Measurements from ENCODE around the gene GRAMD2A.

Gene GRAMD2A

GRCh38 chr15:72197460-72198355 lies at the start of gene GRAMD2A:
TSS of gene GRAMD2A (minus strand) at chr15:72197787.
- no peak for DNase-seq (ENCODE audit: low spot score)

DNA sequence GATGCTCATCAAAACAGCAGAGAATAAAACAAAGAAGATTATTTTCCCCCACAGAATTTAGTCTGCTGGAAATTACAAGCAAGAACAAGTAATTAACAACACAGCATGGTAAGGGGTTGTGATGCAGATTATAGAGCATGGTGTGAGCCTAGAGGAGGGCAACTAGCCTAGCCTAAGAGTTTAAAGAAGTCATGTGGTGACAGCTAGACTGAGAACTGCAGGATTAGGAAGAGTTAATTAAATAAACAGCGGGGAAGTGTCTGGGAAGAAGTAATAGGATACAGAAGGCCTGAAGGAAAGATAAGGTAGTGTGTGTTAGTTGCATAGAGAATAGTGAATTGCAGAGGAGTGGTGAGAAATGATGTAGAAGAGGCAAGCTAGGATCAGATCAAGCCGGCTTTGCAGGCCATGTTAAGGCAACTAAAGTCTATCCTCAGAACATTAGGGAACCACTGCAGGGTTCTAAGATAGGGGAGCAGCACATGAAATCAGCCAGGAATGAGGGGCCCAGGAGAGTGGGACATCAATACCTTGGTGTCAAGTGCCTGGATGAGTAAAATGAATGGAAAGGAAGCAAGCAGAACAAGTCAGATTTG lies 45.3 kb upstream of the GRAMD2A start:
- no peak for DNase-seq (ENCODE audit: low spot score)

GRCh38 chr15:72239652-72240051 lies 42.1 kb upstream of the GRAMD2A start:
- DNase-seq (ENCODE audit: low spot score) = no peak

DNA sequence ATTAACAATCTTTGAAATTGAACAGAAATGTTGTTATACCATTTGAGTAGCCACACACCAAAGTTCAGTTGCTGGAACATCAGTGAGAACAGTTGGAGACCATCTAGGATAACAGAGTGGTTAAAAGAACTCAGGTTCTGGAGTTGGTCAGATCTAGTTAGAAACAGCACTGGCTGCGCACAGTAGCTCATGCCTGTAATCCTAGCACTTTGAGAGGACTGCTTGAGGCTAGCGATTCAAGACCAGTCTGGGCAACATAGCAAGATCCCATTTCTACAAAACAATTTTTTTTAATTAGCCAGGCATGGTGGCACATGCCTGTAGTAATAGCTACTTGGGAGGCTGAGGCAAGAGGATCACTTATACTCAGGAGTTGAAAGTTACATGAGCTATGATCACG lies 41.0 kb upstream of the GRAMD2A start:
- no peak for DNase-seq (ENCODE audit: low spot score)

DNA sequence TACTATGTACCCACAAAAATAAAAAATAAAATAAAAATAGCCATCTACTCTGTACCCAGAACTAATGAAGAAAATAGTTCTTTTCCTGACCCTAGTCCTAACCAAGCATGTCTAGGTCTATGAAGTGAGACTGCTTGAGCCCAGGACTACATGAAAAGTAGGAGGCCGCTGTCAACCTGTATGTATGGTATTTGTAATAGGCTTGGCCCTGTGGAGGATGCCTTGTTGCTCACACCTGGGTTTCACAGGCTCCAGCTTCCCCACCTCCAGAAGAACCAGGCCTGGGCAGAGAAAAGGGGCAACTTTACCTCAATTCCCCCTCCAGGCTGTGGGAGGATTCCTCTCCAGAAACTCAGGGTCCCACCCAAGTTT lies 40.3 kb upstream of the GRAMD2A start:
- no peak for DNase-seq (ENCODE audit: low spot score)

DNA sequence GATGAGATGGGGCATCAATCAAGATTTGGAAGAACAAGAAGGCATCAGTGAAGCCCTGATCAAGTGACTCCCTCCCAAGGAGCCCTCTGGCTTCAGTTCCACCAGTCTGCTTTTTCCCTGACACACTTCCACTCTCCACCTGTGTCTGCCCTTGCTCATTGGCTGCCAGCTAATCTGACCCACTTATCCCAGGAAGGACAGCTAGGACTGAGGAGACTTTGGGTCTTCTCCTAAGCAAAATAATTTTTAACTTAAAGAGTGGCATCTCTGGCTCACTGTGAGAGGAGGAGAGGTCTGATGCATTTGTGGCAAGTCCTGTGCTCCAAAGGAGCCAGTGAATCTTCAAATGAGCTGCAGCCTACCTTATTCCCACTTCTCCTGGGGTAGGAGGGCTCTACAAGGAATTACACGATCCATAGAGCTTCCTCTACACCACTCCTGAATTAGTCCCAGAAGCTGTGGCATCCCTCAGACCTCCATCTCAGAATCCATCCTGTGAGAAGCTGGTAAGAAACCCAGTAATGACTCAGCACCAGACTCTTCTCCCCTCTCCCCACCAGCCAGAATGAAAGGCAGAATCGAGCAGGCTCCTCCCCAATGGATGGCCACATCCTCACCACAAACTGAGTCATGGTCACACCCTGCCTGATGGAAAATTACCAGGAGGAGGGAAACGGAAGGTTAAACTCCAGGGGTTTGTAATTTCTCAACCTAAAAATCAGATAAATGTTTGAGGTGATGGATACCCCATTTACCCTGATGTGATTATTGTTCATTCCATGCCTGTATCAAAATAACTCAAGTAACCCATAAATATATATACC lies 39.7 kb upstream of the GRAMD2A start:
- peak; percentile 74 for DNase-seq (ENCODE audit: low spot score)

DNA sequence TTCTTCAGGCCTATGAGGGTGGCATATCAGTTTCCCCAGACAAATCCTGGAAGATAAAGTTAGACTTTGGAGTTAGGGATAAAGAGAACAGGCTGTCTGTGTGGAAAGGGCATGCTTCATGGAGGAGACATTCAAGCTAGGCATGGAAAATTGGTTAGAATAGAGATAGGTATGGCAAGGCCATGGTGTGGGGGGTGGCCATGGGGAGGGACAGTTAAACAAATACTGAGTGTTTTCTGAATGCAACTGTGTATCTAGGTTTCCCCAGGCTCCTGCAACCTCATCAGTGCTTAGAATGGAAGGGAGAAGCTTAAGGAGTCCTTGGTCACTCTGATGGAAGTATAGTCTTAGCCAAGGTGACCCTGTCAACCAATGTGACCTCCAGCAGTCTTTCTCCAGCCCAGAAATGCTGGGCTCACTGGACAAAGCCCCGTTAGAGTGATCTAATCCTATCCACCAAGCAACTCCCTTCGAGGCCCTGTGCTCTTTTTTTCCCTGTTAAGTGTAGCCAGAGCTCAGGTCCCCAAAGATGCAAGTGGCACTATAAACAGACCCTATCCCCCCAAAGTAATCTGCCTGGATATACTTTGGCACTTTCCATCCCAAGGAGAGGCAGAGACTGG lies 38.9 kb upstream of the GRAMD2A start:
- DNase-seq (ENCODE audit: low spot score) = no peak

- no peak for DNase-seq (ENCODE audit: low spot score)
Measured at GRCh38 chr15:72235298-72235697, 37.7 kb upstream of the GRAMD2A start.

DNA sequence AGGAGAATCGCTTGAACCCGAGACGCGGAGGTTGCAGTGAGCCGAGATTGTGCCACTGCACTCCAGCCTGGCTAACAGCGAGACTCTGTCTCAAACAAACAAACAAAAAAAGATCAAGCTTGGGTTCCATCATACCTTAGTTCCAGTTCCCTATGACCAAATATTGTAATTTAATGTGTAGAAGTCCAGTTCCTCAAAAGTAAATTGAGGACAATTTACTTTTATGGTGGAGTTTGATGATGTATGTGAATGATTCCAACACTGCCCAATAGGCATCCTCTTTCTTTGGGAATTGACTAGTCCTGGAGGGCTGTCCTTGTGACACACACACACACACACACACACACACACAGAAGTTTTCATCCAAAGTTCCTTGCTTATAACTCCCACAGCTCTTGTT lies 36.2 kb upstream of the GRAMD2A start:
- no peak for DNase-seq (ENCODE audit: low spot score)

DNA sequence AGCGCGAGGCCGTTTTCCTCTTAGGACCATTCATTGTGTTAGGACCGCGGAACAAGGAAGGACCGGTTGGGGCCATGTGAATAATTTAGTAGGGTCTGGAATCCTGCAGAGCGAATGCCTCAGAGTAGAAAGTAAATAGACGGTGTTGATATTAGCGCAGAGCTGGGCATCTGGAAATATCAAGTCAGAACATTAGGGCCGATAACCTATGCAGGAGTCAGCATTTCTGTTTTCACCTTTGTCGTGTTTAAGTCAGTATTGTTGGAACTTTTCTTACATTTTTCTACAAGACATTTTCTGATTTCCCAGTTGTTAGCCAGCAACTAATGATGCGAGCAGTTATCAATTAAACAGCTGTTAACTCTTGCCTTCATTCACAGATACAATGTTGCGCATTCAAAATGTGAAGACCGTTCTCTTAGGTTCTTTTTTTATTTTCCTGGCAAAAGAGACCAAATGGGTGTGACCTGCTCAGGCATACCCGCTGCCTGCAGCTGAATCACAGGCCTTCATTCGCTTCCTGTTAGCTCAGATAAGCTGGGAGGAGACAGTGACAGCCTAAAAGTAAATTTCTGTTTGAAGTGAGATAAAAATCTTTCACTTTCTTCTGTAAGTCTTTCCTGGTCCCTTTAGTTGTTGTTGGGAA lies 34.4 kb upstream of the GRAMD2A start:
- DNase-seq (ENCODE audit: low spot score) = peak; percentile 81

DNA sequence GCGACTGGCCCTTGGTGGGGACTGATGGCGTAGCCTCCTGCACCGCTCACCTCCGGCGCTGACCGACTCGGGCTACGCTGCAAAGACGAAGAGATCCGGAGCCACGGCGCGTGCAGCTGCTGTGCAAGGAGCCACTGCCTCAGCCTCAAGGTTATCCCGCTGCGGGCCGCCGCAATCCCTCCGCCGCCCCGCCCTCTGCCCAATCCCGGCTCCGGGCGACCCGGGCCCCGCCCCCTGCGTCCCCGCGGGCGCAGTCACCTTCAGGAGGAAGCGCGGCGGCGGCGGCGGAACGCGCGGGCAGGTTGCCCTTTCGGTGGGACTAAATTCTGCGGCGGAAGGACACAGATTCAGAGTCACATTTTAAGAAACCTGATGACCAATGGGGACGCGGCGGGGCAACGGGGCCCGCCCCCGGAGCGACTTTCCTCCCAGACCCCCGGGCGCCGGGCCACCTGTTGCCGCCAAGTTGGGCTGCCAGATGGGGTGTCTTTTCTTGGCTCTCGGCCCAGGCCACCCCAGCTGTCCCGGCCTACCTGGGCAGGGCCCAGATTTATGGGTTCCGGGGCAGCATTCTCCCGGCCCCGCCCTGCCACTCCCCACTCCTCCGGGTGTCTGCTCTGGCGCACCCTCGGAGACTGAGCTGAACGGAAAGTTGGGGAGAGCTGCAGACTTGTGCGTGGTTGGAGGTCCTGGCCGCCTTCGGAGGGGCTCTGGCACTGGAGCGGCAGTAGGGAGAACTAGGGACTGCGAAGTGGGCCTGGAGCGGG lies 33.7 kb upstream of the GRAMD2A start, which contains the start of gene PKM:
Gene PKM (minus strand): TSS at position 125 of the 767 bp plus-strand sequence. CDS start 12,093 bp downstream, outside the sequence.
- DNase-seq (ENCODE audit: low spot score) = peak; percentile 97

- peak; percentile 57 for DNase-seq (ENCODE audit: low spot score)
Measured at GRCh38 chr15:72230197-72231065, 32.8 kb upstream of the GRAMD2A start.

DNA sequence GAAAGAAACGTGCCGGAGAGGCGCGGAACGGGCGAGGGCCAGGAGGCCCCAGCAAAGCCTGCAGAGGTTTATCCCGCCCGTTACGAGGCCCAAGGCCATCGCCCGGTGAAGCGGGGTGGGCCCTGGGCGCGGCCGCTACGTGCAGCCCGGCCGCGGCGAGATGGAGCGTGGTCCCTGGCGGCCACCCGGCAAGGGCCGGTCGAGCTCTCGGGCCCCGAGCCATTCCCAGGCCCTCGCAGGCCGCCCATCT lies 32.3 kb upstream of the GRAMD2A start:
- DNase-seq (ENCODE audit: low spot score) = no peak

DNA sequence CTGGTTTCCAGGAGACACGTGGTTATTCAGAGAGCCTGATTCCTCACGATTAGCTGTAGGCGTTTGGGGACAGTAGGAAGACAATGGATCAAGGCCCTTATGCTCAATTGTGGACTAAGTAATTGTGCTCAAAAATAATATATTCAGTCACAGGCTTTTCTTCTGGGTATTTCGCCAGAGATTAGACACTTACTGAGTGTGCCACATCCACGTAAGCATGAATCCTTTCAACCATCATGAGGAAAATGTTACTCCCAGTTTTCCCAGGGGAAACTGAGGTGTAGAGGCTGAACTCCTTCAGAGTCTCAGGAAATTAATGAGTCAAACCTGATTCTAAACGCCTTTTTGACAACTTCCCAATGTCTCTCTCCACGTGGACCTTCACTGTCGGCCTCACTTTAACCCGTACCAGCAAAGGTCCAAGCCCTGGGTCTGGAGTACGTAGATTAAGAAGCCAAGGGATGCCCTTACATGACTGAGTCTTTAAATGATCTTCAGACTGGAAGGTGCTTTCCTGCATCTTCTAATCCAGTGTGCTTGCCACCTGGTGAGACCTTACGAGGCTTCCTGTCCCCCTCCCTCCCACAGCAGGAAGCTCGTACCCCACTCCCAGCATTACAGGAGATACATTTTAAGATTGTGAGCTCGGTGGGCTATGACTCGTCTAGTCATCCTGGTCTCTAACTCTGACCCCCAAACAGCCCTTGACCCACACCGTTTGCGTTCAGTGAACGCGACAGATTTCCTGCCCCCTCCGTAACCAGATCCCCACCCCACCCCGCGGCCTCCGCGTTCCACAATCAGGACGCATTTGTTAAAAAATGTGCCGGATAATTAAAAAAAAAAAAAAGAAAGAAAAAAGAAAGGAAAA lies 31.7 kb upstream of the GRAMD2A start:
- peak; percentile 45 for DNase-seq (ENCODE audit: low spot score)

- DNase-seq (ENCODE audit: low spot score) = no peak
Measured at GRCh38 chr15:72227720-72228119, 30.1 kb upstream of the GRAMD2A start.

GRCh38 chr15:72227192-72227586 lies 29.6 kb upstream of the GRAMD2A start:
- peak; percentile 68 for DNase-seq (ENCODE audit: low spot score)

- DNase-seq (ENCODE audit: low spot score) = no peak
Measured at GRCh38 chr15:72223278-72223677, 25.7 kb upstream of the GRAMD2A start.

- DNase-seq (ENCODE audit: low spot score) = no peak
Measured at GRCh38 chr15:72222393-72222792, 24.8 kb upstream of the GRAMD2A start.

DNA sequence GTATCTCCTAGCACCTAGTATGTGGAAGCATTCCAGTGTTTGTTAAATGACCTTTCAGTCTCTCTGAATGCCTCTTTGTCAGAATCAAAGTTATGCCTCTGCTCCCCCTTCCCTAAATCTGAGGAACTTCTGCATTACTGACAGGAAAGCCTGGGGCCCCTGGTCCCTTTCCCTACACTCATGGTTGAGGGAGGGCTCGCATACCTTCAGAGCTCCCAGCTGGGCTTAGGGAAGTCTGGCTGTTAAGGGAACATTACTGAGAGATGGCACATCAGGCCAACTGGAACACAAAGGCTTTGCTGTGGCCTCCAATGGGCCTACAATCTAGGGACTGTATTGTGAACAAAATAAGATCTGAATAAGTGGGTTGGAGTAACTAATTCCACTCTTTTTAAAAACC lies 23.1 kb upstream of the GRAMD2A start:
- no peak for DNase-seq (ENCODE audit: low spot score)

Measured in CD4-positive, alpha-beta T cell treated with Interleukin-2 at 100 ng/mL for 4 hours (primary cell).